Stimulated activated CD8-positive, alpha-beta memory T cell treated with anti-CD3 and anti-CD28 coated beads, Interleukin-12 subunit alpha, Interleukin-12 subunit beta, amount 100 ng/mL, for 1 hour (primary cell): ENCODE results near the gene LRRC73.
A peak's percentile ranks its signal among the peaks of the same experiment; 100 is the strongest.
"Not testable (repeated sequence)": the region's sequence is repeated elsewhere in the genome, so short reads cannot be mapped to it uniquely, and the experiment has no call there.

Source experiments
- DNase-seq: peaks from one replicate; pipeline ENCODE4 v3.0.0-alpha.2; 2020; ENCODE audit warnings: low read depth

LRRC73 gene, protein sequence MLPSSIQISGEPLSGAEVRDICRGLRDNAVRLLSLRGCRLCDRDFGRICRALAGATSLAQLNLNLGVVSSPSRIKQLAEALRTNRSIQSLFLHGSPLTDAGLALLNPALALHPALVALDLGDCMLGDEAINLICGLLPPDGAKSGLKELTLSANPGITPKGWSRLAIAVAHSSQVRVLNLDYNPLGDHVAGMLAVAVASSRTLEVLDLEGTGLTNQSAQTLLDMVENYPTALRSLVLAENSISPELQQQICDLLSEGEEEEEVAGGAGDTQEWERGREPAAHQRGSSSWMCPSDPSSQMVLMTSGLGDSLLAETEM

DNA sequence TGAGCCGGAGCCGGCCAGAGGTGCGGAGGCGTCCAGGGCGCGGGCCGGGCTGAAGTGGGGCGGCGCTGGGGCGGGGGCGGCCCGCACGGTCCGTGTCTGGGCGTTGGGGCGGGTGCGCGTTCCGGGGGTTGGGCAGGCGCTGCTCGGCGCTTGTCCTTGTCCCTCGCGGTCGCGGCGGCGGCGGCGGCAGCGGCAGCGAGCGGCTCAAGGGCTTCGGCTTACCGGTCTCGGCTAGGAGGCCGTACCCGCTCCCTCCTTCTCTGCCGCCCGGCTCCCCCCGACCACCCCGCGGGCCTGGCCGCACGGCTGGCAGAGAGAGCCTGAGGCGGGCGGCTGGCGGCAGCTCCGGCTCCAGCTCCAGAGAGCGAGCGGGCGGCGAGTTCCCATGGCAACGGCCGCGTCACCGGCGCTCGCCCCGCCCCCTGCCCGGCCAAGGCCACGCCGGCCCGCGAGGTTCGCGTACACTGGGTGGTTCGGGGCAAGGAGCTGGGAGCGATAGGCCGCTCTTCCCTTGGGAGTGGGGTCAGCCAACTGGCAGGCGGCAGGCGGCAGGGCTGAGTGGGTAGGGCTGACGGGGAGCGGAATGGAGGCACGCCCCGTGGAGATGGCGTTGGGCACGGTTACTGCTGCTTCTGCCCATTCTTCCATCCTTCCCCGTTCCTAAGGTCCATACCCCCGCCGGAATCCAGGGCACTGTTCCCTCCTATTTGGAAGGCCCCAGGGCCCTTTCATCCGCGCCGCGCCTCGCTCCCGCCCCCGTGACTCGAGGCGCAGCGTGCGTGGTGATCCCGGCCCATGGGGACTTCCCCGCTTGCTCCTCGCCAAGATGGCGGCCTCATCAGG lies at the start of gene LRRC73:
LRRC73 (minus strand) TSS at position 363 of the 843 bp plus-strand sequence. CDS start 561 bp downstream, outside the sequence.
- peak; percentile 53 for DNase-seq

DNA sequence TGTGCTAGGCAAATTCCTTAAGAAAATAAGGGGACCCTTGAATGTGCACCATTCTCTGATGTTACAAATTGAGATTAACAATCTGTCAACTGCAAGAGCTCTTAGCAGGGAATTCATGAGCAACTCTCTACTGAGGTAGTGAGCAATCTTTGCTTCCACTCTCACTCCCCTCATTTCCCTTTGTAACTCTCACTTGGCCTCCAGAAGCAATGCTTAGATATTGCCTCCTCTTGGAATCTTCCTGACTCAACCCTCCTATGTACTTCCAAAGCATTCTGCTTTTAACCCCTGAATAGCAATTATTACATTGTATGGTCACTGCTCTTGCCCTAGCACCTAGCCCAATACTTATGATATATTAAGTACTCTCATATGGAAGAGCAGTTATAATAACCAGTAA lies 49.2 kb upstream of the LRRC73 start:
- no peak for DNase-seq

GRCh38 chr6:43557620-43558019 lies 47.5 kb upstream of the LRRC73 start:
- DNase-seq = not testable (repeated sequence)

DNA sequence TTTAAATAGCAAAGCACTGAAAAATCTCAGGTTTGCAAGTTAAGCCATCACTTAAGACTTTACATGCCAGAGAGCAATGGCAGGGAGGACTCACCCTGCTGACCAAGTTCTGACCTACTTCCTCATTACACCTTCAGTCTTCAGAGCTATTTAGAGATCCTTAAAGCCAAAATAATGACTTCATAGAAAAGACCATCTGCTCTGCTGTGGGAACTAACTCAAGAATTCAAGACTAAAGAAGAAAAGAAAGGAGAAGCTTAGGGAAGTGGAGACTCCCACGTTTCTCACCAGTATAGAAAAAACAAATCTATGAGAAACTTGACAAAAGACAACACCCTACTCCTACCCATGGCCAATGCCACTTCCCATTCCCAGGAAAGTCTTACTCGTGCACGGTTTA lies 37.1 kb upstream of the LRRC73 start:
- no peak for DNase-seq

DNA sequence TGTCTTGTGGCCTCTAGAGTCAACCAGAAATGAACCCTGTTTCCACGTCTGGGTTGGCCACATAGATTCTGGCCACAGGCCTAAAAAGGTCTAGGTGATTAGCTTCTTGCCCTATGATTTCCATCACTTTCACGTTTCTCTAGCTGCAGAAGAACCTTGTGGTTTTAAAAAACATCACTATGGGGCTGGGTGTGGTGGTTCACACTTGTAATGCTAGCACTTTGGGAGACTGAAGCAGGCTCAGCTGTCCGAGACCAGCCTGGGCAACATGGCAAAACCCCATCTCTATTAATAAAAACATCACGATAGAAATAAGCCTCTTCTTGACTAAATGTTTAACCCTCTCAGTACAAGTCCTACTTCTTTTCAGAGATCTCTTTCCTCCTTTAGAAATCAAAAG lies 34.3 kb upstream of the LRRC73 start:
- no peak for DNase-seq

DNA sequence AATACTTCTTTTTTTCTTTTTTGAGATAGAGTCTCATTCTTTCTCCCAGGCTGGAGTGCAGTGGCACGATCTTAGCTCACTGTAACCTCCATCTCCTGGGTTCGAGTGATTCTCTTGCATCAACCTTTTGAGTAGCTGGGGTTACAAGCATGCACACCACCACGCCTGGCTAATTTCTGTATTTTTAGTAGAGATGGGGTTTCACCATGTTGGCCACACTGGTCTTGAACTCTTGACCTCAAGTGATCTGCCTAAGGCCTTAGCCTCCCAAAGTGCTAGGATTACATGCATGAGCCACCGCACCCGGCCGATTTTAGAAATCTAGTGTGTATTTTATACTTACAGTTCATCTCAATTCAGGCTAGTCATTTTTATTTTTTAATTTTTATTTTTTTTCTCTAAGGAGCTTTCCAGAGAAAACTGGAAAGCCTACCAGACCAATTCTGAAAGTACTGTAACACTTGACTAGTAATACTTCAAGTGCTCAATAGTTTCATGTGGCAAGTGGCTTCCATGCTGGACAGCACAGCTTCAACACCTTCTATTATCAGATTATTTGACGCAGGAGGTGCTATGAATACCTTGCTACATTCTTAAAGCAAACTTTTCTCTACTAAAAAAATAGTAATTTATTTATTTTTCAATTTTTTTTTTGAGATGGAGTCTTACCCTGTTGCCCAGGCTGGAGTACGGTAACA lies 31.8 kb upstream of the LRRC73 start:
- no peak for DNase-seq

DNA sequence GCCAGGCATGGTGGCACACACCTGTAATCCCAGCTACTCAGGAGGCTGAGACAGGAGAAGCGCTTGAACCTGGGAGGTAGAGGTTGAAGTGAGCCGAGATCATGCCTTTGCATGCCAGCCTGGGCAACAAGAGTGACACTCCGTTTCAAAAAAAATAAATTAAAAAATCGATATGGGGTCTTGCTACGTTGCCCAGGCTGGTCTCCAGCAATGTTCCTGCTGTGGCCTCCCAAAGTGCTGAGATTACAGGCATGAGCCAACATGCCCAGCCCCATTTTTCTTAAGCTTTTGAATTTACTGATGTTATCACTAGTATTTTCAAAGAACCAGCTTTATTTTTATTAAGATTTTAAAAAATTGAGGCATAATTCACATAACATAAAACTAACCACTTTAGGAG lies 30.4 kb upstream of the LRRC73 start:
- DNase-seq = no peak

DNA sequence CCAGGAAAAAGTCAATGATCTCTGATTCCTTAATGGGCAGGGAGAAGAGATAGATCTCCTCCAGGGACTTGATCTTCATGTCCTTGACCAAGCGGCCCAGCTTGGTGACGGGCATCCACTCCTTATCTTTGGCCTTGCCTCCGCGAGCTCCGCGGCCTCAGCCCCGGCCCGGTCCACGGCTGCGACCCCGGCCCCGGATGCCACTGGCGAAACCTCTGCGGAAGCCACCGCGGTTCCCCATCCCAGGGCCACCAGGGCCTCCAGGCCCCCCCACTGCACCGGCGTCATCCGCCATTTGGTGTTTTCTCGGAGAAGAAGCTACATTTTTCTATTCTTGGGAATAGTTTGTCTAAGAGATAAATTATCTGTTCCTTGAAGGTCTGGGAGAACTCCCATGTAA lies 29.3 kb upstream of the LRRC73 start:
- not testable (repeated sequence) for DNase-seq

GRCh38 chr6:43538986-43539385 lies 28.8 kb upstream of the LRRC73 start:
- not testable (repeated sequence) for DNase-seq

- no peak for DNase-seq
Measured at GRCh38 chr6:43532201-43532600, 22.1 kb upstream of the LRRC73 start.

GRCh38 chr6:43524483-43524961 lies 14.4 kb upstream of the LRRC73 start:
- no peak for DNase-seq

- no peak for DNase-seq
Measured at GRCh38 chr6:43523284-43523683, 13.1 kb upstream of the LRRC73 start.

DNA sequence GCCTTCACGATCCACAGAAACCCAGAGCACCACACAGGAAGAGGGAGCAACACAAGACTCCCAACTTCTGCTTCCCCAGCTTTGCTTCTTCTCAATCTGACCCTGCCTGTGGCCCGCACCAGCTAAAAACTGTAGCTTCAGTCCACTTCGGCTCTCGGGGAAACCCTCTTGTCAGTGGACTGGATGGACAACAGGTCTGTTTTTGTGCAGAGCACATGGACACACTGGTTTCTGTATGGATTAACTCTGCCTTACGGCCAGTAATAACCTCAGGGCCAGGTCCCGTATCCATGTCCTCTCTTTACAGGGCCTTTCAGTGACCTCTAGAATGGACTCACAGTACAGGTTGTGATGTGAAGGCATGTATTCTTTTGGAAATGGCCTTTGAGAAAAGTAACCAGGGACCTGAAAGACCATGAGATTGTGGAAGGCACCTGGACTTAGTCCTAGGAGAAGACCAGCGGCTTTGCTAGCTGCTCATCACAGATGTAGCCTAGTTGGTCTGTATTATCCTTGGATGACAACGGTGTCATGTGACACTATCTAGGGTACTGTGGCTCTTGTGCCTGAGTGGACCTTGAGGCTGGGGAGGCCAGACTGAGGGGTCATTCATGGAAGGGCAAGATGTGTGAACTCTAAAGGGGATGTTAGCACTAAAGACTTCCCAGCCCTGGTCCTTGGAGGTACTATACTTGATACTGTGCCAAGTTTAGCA lies 12.6 kb upstream of the LRRC73 start:
- DNase-seq = no peak

DNA sequence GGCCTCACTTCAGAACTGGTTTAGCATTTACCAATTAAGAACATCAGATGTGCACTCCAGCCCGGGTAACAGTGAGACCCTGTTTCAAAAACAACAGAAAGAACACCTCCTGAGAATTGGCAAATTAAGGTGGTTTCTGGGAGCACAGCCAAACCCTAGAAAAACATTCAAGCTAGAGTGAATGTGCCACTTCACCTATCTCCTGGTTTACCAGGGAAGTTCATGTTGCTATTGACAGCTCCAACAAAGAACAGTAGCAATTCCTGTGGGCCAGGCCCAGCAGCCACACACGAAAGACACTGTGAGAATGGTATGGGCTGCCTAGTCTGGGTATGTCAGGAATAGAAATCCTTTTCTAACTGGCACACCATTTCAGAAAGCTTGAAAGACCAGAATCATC lies 11.7 kb upstream of the LRRC73 start:
- no peak for DNase-seq

GRCh38 chr6:43520097-43520496 lies 10.0 kb upstream of the LRRC73 start:
- no peak for DNase-seq

DNA sequence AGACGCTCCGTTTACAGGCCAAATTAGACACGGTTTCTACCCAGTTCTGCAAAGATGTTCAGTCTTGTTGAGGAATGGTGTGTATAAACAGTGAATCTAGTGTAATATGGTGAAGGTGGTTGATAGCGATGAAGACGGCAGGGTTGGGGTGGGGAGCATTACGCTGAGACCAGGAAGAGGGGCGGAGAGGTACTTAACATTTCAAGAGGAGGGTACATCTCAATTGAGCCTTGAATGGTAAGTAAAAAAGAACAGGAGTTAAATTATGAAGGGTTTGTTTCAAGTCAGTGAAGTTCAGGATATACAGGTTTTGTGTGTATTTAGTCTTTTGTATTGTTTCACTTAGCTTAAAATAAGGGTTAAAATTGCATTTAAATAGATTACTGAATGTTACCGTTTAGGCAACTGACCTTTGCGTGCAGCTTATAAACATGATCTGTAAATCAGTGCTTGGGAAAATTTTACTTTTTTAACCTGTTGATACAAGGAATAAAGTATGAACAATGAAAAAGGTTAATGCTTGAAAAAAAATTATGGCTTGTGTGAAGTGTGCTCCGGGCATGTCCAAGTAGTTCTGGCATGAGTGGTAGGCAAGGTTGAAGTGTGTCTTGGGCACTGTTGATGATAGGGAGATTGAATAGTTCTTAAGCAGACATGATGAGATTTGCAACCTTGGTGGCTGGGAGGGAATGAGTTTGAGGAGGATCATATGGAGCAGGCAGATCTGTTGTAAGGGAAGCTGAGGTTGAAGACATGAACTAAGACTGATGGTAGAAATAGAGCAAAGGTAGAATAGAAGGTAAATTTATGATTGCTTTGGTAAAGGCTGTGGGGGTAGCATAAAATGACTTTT lies 7.6 kb upstream of the LRRC73 start:
- DNase-seq = no peak

GRCh38 chr6:43516697-43517504 lies 6.8 kb upstream of the LRRC73 start, which contains the start of the genes POLR1C and YIPF3:
Gene POLR1C (plus strand): TSS chr6:43517089. CDS start chr6:43517110, 21 bp downstream.
Gene YIPF3 (minus strand): TSS chr6:43516926. CDS start chr6:43516807, 119 bp downstream.
- DNase-seq = peak; percentile 97

DNA sequence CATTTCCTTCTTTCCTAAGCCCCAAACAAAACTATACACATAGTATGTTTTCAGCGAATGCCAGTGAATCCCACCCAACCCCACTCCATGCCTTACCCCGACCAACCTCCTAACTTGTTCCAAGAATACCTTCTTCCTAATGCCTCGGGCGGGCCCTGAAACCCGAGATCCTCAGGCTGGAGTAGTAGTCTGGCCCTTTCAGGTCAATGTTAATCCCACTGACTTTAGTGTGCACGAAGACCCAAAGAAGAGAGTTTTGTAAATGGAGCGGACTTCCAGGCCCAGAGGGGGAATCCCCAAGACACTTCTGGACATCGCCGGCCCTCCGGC lies 6.2 kb upstream of the LRRC73 start:
- DNase-seq = no peak

- no peak for DNase-seq
Measured at GRCh38 chr6:43515808-43516207, 5.7 kb upstream of the LRRC73 start.

- DNase-seq = no peak
Measured at GRCh38 chr6:43511824-43512415, 1.8 kb upstream of the LRRC73 start.
